ENCODE data around the gene CTXN3.

CTXN3 gene

DNA sequence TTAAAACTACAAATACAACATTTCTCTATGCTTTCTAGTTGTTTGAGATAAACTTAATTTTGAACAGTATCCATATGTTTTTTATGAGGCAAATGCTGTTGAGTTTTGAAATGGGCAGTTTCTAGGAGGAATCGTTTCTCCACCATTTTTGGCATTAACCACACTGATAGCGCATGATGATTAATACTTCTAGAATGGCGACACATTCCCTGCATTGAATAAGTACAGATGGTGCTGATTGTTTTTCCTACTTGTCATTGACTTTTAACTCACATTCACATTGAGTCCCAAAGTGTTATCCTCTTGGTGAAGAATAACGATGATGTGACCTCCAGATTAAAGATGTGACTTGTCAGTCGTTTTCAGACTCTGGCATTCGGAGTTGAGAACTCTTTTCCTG, 47.8 kb downstream of the CTXN3 start:
- Histone ChIP-seq H3K27me3 (ENCODE audit: control insufficient read depth in 1 of 2, insufficient read depth in 2 of 2, low read length in 2 of 2) (no peaks in the 10 kb centered on the region), H3K4me3 (ENCODE audit: low read length in 2 of 2) (no peak overlapping the region), H3K27ac (ENCODE audit: low read length) (no peak overlapping the region)

DNA sequence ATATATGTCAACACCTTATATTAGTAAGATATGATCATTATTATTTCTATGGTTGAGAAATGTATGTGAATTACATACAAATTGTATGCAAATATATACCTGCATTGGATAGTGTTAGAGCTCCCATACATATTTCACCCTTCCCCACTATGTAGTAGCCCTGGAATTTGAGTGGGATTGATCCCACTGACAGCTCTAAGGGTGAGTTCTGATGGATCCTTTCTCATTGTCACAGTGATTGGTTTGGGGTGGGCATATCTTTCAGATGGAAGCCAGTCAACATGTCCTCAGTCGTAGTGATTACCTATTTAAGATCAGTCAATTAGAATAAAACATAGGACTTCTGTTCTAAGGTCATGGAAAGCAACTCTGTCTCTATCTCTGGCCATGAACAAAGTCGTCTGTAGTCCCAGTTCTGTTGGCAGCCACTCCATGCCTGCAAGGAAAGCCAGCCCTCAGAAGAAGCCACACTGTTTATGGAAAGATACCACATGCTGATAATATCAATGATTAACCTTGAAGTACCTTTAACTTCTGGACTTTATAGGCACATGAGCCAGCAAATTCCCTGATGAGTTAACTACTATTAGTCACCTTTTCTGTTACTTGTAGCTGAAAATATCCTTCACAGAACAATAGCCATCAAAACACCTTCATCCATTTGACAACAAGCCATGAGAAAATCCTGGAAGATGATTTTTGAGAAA, 49.2 kb downstream of the CTXN3 start:
- Histone ChIP-seq H3K27ac (ENCODE audit: low read length) (no peak overlapping the region), H3K4me1 (ENCODE audit: control insufficient read depth, insufficient read depth, low read length) (no peaks in the 10 kb centered on the region), H3K9ac (ENCODE audit: low read length in 2 of 2) (no peak overlapping the region), H3K27me3 (ENCODE audit: control insufficient read depth in 1 of 2, insufficient read depth in 2 of 2, low read length in 2 of 2) (no peaks in the 10 kb centered on the region), H3K36me3 (ENCODE audit: control insufficient read depth in 2 of 2, insufficient read depth in 2 of 2, low read length in 2 of 2) (no peaks in the 10 kb centered on the region), H3K9me3 (ENCODE audit: control insufficient read depth in 2 of 2, low read length in 2 of 2) (no peaks in the 10 kb centered on the region), H3K4me3 (ENCODE audit: low read length in 2 of 2) (no peak overlapping the region)

More for the DNA sequence above, 47.8 kb downstream of the CTXN3 start:
- H3K9ac ChIP-seq (ENCODE audit: low read length in 2 of 2), result no peak overlapping the region
- H3K36me3 ChIP-seq (ENCODE audit: control insufficient read depth in 2 of 2, insufficient read depth in 2 of 2, low read length in 2 of 2), result no peaks in the 10 kb centered on the region
- H3K9me3 ChIP-seq (ENCODE audit: control insufficient read depth in 2 of 2, low read length in 2 of 2), result no peaks in the 10 kb centered on the region
- no peaks in the 10 kb centered on the region for H3K4me1 ChIP-seq (ENCODE audit: control insufficient read depth, insufficient read depth, low read length)

DNA sequence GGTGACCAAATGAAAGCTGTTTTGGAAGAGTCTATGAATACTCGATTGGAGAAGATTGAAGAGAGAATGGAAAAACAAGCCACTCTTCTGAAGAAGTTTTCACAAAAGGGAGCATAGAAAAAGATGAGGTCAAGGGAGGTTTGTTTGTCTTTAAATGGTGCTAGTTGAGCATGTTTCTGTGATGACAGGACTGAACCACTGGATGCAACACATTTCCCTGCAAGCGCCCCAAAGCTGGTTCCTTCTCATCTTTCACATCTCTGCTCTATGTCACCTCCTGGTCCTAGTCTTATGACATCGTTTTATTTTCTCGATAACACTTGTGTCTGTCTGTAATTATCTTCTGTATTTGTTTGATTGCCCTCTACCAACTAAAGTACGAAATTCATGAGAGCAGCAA, 50.5 kb downstream of the CTXN3 start:
- Histone ChIP-seq H3K36me3 (ENCODE audit: control insufficient read depth in 2 of 2, insufficient read depth in 2 of 2, low read length in 2 of 2) (no peaks in the 10 kb centered on the region), H3K27me3 (ENCODE audit: control insufficient read depth in 1 of 2, insufficient read depth in 2 of 2, low read length in 2 of 2) (no peaks in the 10 kb centered on the region), H3K4me1 (ENCODE audit: control insufficient read depth, insufficient read depth, low read length) (no peaks in the 10 kb centered on the region), H3K27ac (ENCODE audit: low read length) (no peak overlapping the region), H3K9ac (ENCODE audit: low read length in 2 of 2) (no peak overlapping the region), H3K4me3 (ENCODE audit: low read length in 2 of 2) (no peak overlapping the region), H3K9me3 (ENCODE audit: control insufficient read depth in 2 of 2, low read length in 2 of 2) (no peaks in the 10 kb centered on the region)

DNA sequence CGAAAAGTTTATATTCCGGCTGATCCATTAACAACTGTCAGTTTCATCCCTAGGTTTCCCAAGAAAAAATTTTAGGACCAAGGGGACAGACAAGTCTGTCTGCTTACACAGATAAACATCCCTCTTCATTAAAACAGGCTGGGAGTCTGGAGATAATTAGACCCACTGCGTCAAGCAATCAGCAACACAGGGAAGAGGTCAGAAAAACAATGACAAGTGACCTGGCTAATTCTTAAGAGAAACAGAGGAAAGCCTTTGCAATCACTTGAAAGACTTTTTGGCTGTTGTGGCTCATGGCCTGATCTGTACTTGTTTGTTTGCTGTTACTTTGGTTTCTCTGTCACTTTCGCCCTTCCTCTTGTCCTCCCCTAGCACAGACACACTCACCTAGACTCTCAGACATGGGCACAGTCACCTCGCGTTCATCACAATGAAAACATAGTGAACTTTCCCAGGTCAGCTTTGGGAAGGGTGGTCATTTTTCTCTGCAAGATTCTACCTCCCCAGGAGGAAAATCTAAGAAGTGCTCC, 51.4 kb downstream of the CTXN3 start:
- Histone ChIP-seq H3K9ac (ENCODE audit: low read length in 2 of 2) (no peak overlapping the region), H3K4me3 (ENCODE audit: low read length in 2 of 2) (no peak overlapping the region), H3K27me3 (ENCODE audit: control insufficient read depth in 1 of 2, insufficient read depth in 2 of 2, low read length in 2 of 2) (no peaks in the 10 kb centered on the region), H3K27ac (ENCODE audit: low read length) (no peak overlapping the region), H3K36me3 (ENCODE audit: control insufficient read depth in 2 of 2, insufficient read depth in 2 of 2, low read length in 2 of 2) (no peaks in the 10 kb centered on the region), H3K9me3 (ENCODE audit: control insufficient read depth in 2 of 2, low read length in 2 of 2) (no peaks in the 10 kb centered on the region), H3K4me1 (ENCODE audit: control insufficient read depth, insufficient read depth, low read length) (no peaks in the 10 kb centered on the region)

DNA sequence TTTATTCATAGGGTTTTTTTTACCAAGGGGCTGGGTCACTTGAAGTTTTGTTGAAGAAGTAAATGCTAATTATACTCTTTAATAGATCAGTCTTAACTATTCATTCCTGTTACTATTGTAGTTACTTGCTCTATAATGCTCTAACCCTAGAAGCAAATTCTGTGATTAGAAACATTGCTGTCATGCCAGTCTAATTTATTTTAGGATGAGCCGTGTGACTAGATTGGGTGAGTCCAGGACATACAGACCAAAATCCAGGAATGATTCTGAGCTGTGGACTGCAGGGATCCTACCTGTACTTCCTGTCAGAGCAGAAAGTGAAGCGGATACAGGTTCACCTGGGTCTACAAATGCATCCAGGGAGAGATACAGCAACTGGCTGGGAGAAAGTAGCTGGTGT, 53.6 kb downstream of the CTXN3 start:
- no peak overlapping the region for H3K9ac ChIP-seq (ENCODE audit: low read length in 2 of 2)
- H3K36me3 ChIP-seq (ENCODE audit: control insufficient read depth in 2 of 2, insufficient read depth in 2 of 2, low read length in 2 of 2), result no peaks in the 10 kb centered on the region
- no peaks in the 10 kb centered on the region for H3K9me3 ChIP-seq (ENCODE audit: control insufficient read depth in 2 of 2, low read length in 2 of 2)
- no peak overlapping the region for H3K27ac ChIP-seq (ENCODE audit: low read length)
- H3K4me3 ChIP-seq (ENCODE audit: low read length in 2 of 2), result no peak overlapping the region
- H3K27me3 ChIP-seq (ENCODE audit: control insufficient read depth in 1 of 2, insufficient read depth in 2 of 2, low read length in 2 of 2), result no peaks in the 10 kb centered on the region
- H3K4me1 ChIP-seq (ENCODE audit: control insufficient read depth, insufficient read depth, low read length), result no peaks in the 10 kb centered on the region

DNA sequence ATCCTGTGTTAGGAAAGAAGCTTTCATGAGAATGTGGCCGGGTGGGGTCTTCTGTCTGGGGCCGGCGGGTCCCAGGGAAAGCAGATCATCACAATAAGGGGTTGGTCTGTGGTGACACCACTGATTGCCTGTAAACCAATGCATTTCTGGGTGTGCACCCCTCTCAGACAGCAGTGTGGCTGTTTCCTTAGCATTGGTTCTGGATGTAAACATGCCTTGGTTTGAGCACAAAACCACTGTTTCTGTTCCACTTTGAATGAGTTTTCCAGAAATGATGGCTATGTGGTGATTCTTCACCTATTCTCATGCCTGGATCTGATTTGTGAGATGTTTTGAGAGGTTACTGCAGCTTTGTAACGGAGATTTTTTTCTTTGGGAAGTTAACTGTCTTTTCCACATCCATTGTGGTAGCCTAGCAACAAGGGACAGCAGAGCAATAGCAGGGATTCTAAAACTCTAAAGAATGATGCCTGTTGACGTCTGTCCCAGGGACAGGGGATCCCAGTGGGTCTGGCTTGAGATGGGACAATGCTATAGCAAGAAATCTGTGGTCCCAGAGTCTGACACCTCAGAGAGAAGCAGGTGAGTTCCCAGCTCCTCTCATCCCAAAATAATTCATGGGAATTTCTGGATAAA, 54.2 kb downstream of the CTXN3 start, which contains the start of gene CCDC192:
CCDC192 (plus strand) TSS at position 466 of the 636 bp plus-strand sequence; CDS start at position 521, 55 bp downstream.
- no peaks in the 10 kb centered on the region for H3K27me3 ChIP-seq (ENCODE audit: control insufficient read depth in 1 of 2, insufficient read depth in 2 of 2, low read length in 2 of 2)
- no peaks in the 10 kb centered on the region for H3K9me3 ChIP-seq (ENCODE audit: control insufficient read depth in 2 of 2, low read length in 2 of 2)
- no peak within 1 kb of the TSS for H3K9ac ChIP-seq (ENCODE audit: low read length in 2 of 2)
- no peaks in the 10 kb centered on the region for H3K36me3 ChIP-seq (ENCODE audit: control insufficient read depth in 2 of 2, insufficient read depth in 2 of 2, low read length in 2 of 2)
- H3K27ac ChIP-seq (ENCODE audit: low read length), result no peak within 1 kb of the TSS
- no peaks in the 10 kb centered on the region for H3K4me1 ChIP-seq (ENCODE audit: control insufficient read depth, insufficient read depth, low read length)
- H3K4me3 ChIP-seq (ENCODE audit: low read length in 2 of 2), result no peak within 1 kb of the TSS

DNA sequence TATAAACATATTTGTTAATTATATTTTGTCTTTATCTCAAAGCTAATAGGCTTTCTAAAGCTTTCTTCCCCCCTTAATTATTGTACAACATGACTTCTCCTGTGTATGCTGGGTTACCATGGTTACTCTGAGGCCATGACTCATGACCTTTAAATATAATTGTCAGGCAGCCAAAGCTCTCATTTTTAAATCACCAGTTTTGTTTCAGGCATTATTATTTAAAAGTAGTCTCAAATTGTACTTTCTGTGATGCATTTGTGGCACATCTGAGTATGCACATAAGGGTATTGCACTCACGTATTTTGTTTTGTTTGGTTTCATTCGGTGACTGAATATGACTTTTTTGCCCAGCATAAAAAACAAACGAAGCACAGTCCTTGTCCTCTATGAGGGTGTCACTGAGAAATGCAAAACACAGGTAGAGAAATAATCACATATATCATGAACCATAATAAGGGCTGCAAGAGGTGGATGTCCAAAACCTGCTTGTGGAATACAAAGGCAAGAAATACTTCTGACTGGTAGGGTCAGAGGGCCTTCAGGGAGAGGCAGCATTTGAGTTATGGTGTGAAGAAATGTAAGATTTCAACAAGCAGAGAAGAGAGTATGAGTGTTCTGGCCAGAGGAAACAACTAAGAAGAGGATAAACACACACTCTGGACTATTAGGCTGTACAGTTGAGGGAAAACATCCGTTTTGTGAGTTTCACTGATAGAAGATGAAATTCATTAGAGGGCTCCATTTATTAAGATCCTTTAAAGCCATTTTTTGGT, 56.4 kb downstream of the CTXN3 start:
- no peaks in the 10 kb centered on the region for H3K4me1 ChIP-seq (ENCODE audit: control insufficient read depth, insufficient read depth, low read length)
- H3K36me3 ChIP-seq (ENCODE audit: control insufficient read depth in 2 of 2, insufficient read depth in 2 of 2, low read length in 2 of 2), result no peaks in the 10 kb centered on the region
- no peak overlapping the region for H3K9ac ChIP-seq (ENCODE audit: low read length in 2 of 2)
- H3K27ac ChIP-seq (ENCODE audit: low read length), result no peak overlapping the region
- no peak overlapping the region for H3K4me3 ChIP-seq (ENCODE audit: low read length in 2 of 2)
- H3K27me3 ChIP-seq (ENCODE audit: control insufficient read depth in 1 of 2, insufficient read depth in 2 of 2, low read length in 2 of 2), result no peaks in the 10 kb centered on the region
- no peaks in the 10 kb centered on the region for H3K9me3 ChIP-seq (ENCODE audit: control insufficient read depth in 2 of 2, low read length in 2 of 2)

DNA sequence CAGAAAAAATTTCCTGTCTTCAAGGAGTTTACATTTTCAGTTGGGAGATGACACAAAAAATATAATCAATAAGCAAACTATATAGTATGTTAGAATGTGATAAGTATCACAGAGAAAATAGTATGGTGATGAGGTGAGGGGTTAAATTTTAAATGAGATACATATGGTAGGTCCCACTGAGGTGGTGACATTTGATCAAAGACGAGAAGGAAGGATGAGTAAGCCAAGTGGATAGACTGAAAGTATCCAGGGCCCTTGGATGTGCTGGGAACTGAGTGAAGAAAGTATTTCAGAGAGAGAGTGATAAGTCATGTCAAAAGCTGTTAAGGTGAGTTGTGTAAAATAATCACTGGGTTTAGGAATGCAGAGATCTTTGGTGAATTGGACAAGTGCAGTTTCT, 57.8 kb downstream of the CTXN3 start:
- H3K9me3 ChIP-seq (ENCODE audit: control insufficient read depth in 2 of 2, low read length in 2 of 2), result no peaks in the 10 kb centered on the region
- no peaks in the 10 kb centered on the region for H3K36me3 ChIP-seq (ENCODE audit: control insufficient read depth in 2 of 2, insufficient read depth in 2 of 2, low read length in 2 of 2)
- no peaks in the 10 kb centered on the region for H3K4me1 ChIP-seq (ENCODE audit: control insufficient read depth, insufficient read depth, low read length)
- H3K27ac ChIP-seq (ENCODE audit: low read length), result no peak overlapping the region
- no peaks in the 10 kb centered on the region for H3K27me3 ChIP-seq (ENCODE audit: control insufficient read depth in 1 of 2, insufficient read depth in 2 of 2, low read length in 2 of 2)
- H3K9ac ChIP-seq (ENCODE audit: low read length in 2 of 2), result no peak overlapping the region
- no peak overlapping the region for H3K4me3 ChIP-seq (ENCODE audit: low read length in 2 of 2)

DNA sequence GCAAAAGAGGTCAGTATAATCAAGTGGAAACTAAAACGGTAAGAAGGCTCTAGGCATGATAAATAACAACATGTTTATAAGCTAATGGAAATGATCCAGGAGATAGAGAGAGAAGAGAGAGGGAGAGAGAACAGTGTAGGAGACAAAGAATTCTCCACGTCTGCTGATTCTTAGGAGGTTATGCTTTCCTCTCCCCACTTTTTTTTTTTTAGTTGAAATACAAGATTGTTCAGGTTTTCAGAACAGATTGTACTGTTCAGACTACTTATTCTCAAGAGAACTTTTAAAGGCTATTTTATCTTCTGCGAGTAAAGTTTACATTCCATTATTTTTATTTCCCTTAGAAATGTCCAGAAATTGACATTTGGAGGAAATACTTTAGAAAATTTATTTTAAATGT, 58.3 kb downstream of the CTXN3 start:
- Histone ChIP-seq H3K9ac (ENCODE audit: low read length in 2 of 2) (no peak overlapping the region), H3K9me3 (ENCODE audit: control insufficient read depth in 2 of 2, low read length in 2 of 2) (no peaks in the 10 kb centered on the region), H3K4me3 (ENCODE audit: low read length in 2 of 2) (no peak overlapping the region), H3K4me1 (ENCODE audit: control insufficient read depth, insufficient read depth, low read length) (no peaks in the 10 kb centered on the region), H3K27ac (ENCODE audit: low read length) (no peak overlapping the region), H3K27me3 (ENCODE audit: control insufficient read depth in 1 of 2, insufficient read depth in 2 of 2, low read length in 2 of 2) (no peaks in the 10 kb centered on the region), H3K36me3 (ENCODE audit: control insufficient read depth in 2 of 2, insufficient read depth in 2 of 2, low read length in 2 of 2) (no peaks in the 10 kb centered on the region)

Measured in stomach smooth muscle (tissue), 2 donors.